ENCODE measurements around the gene GPX3.

The GPX3 gene

GRCh38 chr5:151058891-151059489 lies 38.6 kb downstream of the GPX3 start:
- no peak for DNase-seq

- DNase-seq = no peak
Measured at GRCh38 chr5:151060742-151061141, 40.4 kb downstream of the GPX3 start.

- DNase-seq = no peak
Measured at GRCh38 chr5:151062405-151063141, 42.2 kb downstream of the GPX3 start.

- no peak for DNase-seq
Measured at GRCh38 chr5:151063142-151063989, 43.0 kb downstream of the GPX3 start.

- DNase-seq = no peak
Measured at GRCh38 chr5:151064916-151065499, 44.6 kb downstream of the GPX3 start.

- DNase-seq = no peak
Measured at GRCh38 chr5:151065609-151066008, 45.2 kb downstream of the GPX3 start.

- DNase-seq = no peak
Measured at GRCh38 chr5:151066920-151067319, 46.5 kb downstream of the GPX3 start.

GRCh38 chr5:151067632-151068432 lies 47.4 kb downstream of the GPX3 start:
- DNase-seq = no peak

GRCh38 chr5:151068433-151069197 lies 48.2 kb downstream of the GPX3 start:
- DNase-seq = no peak

- DNase-seq = no peak
Measured at GRCh38 chr5:151070449-151070848, 50.1 kb downstream of the GPX3 start.

- DNase-seq = no peak
Measured at GRCh38 chr5:151071021-151071420, 50.6 kb downstream of the GPX3 start.

GRCh38 chr5:151071848-151072629 lies 51.6 kb downstream of the GPX3 start:
- no peak for DNase-seq

GRCh38 chr5:151072630-151073025 lies 52.2 kb downstream of the GPX3 start:
- DNase-seq = no peak

- DNase-seq = no peak
Measured at GRCh38 chr5:151073280-151073679, 52.9 kb downstream of the GPX3 start.

- DNase-seq = no peak
Measured at GRCh38 chr5:151074557-151074956, 54.2 kb downstream of the GPX3 start.

- no peak for DNase-seq
Measured at GRCh38 chr5:151075698-151076331, 55.4 kb downstream of the GPX3 start.

GRCh38 chr5:151076616-151077015 lies 56.2 kb downstream of the GPX3 start:
- no peak for DNase-seq

GRCh38 chr5:151077419-151077818 lies 57.0 kb downstream of the GPX3 start:
- DNase-seq = no peak

GRCh38 chr5:151077967-151078366 lies 57.6 kb downstream of the GPX3 start:
- DNase-seq = no peak

All from NCI-H2227 treated with DMSO at 0.1 percent for 48 hours (cell line).